ENCODE results near the gene SLC38A3.

- TF ChIP-seq CTCF (IDR thresholded peaks at IDR 0.05; ENCODE audit: insufficient read depth, low read length) = no peak
- TF ChIP-seq POLR2AphosphoS5 (IDR thresholded peaks at IDR 0.05; ENCODE audit: low read depth) = no peak
- TF ChIP-seq GABPA (IDR thresholded peaks at IDR 0.05; ENCODE audit: low read depth) = no peak
- TF ChIP-seq REST (IDR thresholded peaks at IDR 0.05; ENCODE audit: insufficient replicate concordance, low read depth) = no peak
- no peak for TF ChIP-seq SPI1 (IDR thresholded peaks at IDR 0.05; ENCODE audit: borderline replicate concordance, low read depth)
These were observed 17.3 kb upstream of the SLC38A3 start for GRCh38 chr3:50187750-50188149.

Data from HL-60 (cell line).